Measurements from ENCODE around the gene FNDC3A. TPM values are rescaled to one million over a fixed set of nuclear protein-coding genes. Genes with fewer than 3 reads are reported as not detected.
"Not testable (repeated sequence)": the region's sequence is repeated elsewhere in the genome, so short reads cannot be mapped to it uniquely, and the experiment has no call there.

The FNDC3A gene
- total RNA-seq, 2 donors from 2014 or later = 42.8 to 49.2 TPM

- Mint-ChIP-seq H3K4me1 (peaks cover 20% of the 10 kb centered on the region), H3K27ac (no peak overlapping the region), H3K36me3 (ENCODE audit: low read depth) (peaks cover 3% of the 10 kb centered on the region), H3K27me3 (no peaks in the 10 kb centered on the region), H3K4me3 (no peak overlapping the region)
- no peaks in the 10 kb centered on the region for H3K9me3 ChIP-seq (ENCODE audit: control insufficient read depth, low read length, poor library complexity, severe bottlenecking)
- ATAC-seq = no peak
- no peak for DNase-seq
Observed at GRCh38 chr13:48985756-48986155, 10.0 kb downstream of the FNDC3A start.

DNA sequence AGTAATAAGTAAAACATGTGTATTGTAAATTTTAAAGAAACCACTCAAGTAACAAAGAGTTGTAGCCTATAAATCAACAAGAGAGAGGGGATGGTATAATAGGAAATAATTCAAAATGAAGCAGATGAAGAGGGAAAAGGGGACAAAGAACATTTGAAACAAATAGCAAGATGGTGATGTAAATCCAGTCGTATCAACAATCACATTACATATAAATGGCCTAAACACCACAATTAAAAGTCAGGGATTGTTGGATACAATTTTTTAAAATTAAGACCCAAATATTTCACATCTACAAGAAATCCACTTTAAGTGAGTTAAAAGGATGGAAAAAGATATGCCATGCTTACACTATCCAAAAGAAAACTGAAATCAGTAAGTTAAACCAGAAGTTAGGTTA lies 15.2 kb downstream of the FNDC3A start:
- no peak for DNase-seq

DNA sequence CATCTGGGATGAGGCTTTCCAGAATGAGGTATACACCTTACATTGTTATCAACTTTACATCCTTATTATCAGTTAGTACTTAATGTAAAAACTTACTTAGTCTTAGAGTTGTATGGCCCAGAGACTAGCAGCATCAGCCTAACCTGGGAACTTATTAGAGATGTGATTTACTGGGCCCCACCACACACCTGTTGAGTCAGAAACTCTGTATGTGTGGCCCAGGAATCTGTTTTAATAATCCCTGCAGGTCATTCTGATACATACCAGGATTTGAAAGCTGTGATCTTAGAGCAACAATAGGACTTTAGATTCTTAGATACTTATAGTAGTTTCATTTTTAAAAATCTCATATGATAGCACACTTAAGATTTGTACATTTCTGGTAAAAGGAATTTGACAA lies 17.4 kb downstream of the FNDC3A start:
- no peaks in the 10 kb centered on the region for H3K9me3 ChIP-seq (ENCODE audit: control insufficient read depth, low read length, poor library complexity, severe bottlenecking)
- no peak for ATAC-seq
- H3K4me3 Mint-ChIP-seq = no peak overlapping the region
- no peaks in the 10 kb centered on the region for H3K27me3 Mint-ChIP-seq
- peaks cover 7% of the 10 kb centered on the region for H3K36me3 Mint-ChIP-seq (ENCODE audit: low read depth)
- DNase-seq = no peak
- H3K27ac Mint-ChIP-seq = no peak overlapping the region
- H3K4me1 Mint-ChIP-seq = peaks cover 3% of the 10 kb centered on the region

More for the DNA sequence above, 15.2 kb downstream of the FNDC3A start:
- Mint-ChIP-seq H3K4me1 (peaks cover 5% of the 10 kb centered on the region), H3K4me3 (no peak overlapping the region), H3K27me3 (no peaks in the 10 kb centered on the region), H3K27ac (no peak overlapping the region), H3K36me3 (ENCODE audit: low read depth) (peaks cover 5% of the 10 kb centered on the region)
- no peak for ATAC-seq
- H3K9me3 ChIP-seq (ENCODE audit: control insufficient read depth, low read length, poor library complexity, severe bottlenecking) = no peaks in the 10 kb centered on the region

DNA sequence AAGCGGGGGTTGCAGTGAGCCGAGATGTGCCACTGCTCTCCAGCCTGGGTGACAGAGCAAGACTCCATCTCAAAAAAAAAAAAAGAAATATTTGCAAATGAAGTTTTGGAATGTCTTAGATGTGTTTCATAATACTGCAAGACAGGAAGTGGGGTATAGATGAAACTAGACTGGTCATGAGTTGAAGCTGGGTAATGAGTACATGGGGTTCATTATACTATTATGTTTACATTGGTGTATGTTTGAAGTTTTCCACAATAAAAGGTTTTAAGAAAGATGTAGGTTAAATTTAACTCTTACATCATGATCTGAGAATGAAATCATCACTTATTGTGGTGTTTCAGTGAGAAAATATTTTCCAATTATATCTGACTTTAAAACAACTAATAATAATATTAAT lies 19.0 kb downstream of the FNDC3A start:
- Mint-ChIP-seq H3K4me1 (no peaks in the 10 kb centered on the region), H3K27ac (no peak overlapping the region), H3K27me3 (no peaks in the 10 kb centered on the region), H3K36me3 (ENCODE audit: low read depth) (peaks cover 9% of the 10 kb centered on the region), H3K4me3 (no peak overlapping the region)
- DNase-seq (no peak), ATAC-seq (no peak)
- peaks cover 1% of the 10 kb centered on the region for H3K9me3 ChIP-seq (ENCODE audit: control insufficient read depth, low read length, poor library complexity, severe bottlenecking)

DNA sequence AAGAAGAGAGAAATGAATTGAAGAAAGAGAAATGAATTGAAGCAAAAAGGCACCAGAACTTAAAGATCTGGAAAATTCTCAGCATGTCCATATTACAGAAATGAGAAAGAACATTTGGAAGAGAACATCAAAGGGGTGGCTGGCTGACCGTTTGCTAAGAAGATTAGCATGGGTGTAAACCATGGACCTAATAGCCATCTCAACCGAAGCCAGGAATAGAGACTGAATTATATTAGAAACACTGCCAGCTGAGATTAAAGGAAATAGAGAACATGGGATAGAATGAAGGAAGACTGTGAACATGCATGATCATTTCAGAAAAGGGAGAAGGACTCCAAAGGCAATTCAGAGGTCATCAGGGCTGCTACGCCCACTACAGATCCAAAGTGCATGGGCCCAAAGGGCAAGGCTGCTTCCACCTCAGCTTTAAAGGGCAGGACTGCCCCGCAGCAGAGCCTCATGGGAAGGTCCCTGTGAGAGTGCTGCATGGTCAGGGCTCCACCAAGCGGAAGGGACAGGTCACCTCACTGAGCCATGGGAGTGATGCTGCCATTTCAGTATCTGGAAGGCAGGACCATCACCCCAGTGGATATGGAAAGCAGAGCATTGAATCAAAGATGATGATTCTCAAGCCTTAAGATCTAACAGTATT lies 23.1 kb downstream of the FNDC3A start:
- Mint-ChIP-seq H3K36me3 (ENCODE audit: low read depth) (peaks cover 9% of the 10 kb centered on the region), H3K4me3 (no peak overlapping the region), H3K4me1 (peaks cover 7% of the 10 kb centered on the region), H3K27ac (no peak overlapping the region), H3K27me3 (no peaks in the 10 kb centered on the region)
- H3K9me3 ChIP-seq (ENCODE audit: control insufficient read depth, low read length, poor library complexity, severe bottlenecking) = peaks cover 7% of the 10 kb centered on the region
- ATAC-seq = no peak
- no peak for DNase-seq

GRCh38 chr13:49000247-49000646 lies 24.5 kb downstream of the FNDC3A start:
- H3K4me1 Mint-ChIP-seq = peaks cover 8% of the 10 kb centered on the region
- no peak for ATAC-seq

DNA sequence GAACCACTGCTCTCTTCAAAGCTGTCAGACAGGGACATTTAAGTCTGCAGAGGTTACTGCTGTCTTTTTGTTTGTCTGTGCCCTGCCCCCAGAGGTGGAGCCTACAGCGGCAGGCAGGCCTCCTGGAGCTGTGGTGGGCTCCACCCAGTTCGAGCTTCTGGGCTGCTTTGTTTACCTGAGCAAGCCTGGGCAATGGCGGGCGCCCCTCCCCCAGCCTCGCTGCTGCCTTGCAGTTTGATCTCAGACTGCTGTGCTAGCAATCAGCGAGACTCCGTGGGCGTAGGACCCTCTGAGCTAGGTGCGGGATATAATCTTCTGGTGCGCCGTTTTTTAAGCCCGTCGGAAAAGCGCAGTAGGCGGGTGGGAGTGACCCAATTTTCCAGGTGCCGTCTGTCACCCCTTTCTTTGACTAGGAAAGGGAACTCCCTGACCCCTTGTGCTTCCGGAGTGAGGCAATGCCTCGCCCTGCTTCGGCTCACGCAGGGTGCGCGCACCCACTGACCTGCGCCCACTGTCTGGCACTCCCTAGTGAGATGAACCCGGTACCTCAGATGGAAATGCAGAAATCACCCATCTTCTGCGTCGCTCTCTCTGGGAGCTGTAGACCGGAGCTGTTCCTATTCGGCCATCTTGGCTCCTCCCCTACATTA lies 43.4 kb downstream of the FNDC3A start:
- not testable (repeated sequence) for H3K4me1 Mint-ChIP-seq; DNase-seq; H3K4me3 Mint-ChIP-seq; H3K9me3 ChIP-seq (ENCODE audit: control insufficient read depth, low read length, poor library complexity, severe bottlenecking); ATAC-seq; H3K27me3 Mint-ChIP-seq; H3K36me3 Mint-ChIP-seq (ENCODE audit: low read depth); H3K27ac Mint-ChIP-seq

More at GRCh38 chr13:49000247-49000646, 24.5 kb downstream of the FNDC3A start:
- no peak for DNase-seq
- Mint-ChIP-seq H3K27me3 (no peaks in the 10 kb centered on the region), H3K4me3 (no peak overlapping the region), H3K27ac (no peak overlapping the region), H3K36me3 (ENCODE audit: low read depth) (peaks cover 9% of the 10 kb centered on the region)
- peaks cover 7% of the 10 kb centered on the region for H3K9me3 ChIP-seq (ENCODE audit: control insufficient read depth, low read length, poor library complexity, severe bottlenecking)

GRCh38 chr13:49020328-49020727 lies 44.6 kb downstream of the FNDC3A start:
- H3K36me3 Mint-ChIP-seq (ENCODE audit: low read depth) = no peaks in the 10 kb centered on the region
- H3K4me3 Mint-ChIP-seq = no peak overlapping the region
- DNase-seq (no peak), ATAC-seq (no peak)
- H3K9me3 ChIP-seq (ENCODE audit: control insufficient read depth, low read length, poor library complexity, severe bottlenecking) = no peaks in the 10 kb centered on the region
- H3K27me3 Mint-ChIP-seq = no peaks in the 10 kb centered on the region
- H3K4me1 Mint-ChIP-seq = peaks cover 4% of the 10 kb centered on the region
- H3K27ac Mint-ChIP-seq = no peak overlapping the region

DNA sequence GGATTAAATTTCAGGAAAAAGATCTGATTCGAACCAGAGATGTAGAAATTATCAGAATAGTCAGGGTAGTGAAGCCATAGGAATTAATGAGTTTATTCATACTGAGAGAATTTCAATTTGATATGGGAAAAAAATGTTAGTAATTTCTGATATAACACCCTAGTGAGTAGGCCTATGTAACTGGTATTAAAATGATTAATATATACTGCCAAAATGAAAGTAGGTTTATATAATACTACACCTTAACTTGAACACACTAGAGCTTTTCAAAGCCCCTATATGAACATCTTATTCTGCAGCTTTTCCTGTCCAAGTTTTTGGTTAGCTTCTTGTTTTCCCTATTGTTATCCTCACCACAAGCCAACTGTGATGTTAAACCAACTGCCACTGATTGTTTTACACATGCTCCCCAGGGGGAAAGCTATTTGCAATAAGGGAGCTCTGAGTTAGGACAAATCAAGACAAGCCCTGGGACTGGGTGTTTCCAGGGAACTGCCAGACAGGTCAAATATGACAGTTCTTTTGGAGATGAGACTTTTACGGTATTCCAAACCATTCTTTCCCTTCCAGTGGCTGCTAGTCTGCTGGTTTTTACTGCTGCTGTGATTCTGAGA lies 45.3 kb downstream of the FNDC3A start:
- H3K36me3 Mint-ChIP-seq (ENCODE audit: low read depth) = no peaks in the 10 kb centered on the region
- H3K4me3 Mint-ChIP-seq = no peak overlapping the region
- no peaks in the 10 kb centered on the region for H3K27me3 Mint-ChIP-seq
- ATAC-seq = no peak
- no peaks in the 10 kb centered on the region for H3K9me3 ChIP-seq (ENCODE audit: control insufficient read depth, low read length, poor library complexity, severe bottlenecking)
- no peak overlapping the region for H3K27ac Mint-ChIP-seq
- DNase-seq = no peak
- peaks cover 4% of the 10 kb centered on the region for H3K4me1 Mint-ChIP-seq

GRCh38 chr13:49021953-49022352 lies 46.2 kb downstream of the FNDC3A start:
- H3K9me3 ChIP-seq (ENCODE audit: control insufficient read depth, low read length, poor library complexity, severe bottlenecking) = no peaks in the 10 kb centered on the region
- DNase-seq (no peak), ATAC-seq (no peak)
- Mint-ChIP-seq H3K4me3 (no peak overlapping the region), H3K4me1 (peaks cover 4% of the 10 kb centered on the region), H3K36me3 (ENCODE audit: low read depth) (no peaks in the 10 kb centered on the region), H3K27me3 (no peaks in the 10 kb centered on the region), H3K27ac (no peak overlapping the region)

- no peaks in the 10 kb centered on the region for H3K9me3 ChIP-seq (ENCODE audit: control insufficient read depth, low read length, poor library complexity, severe bottlenecking)
- Mint-ChIP-seq H3K36me3 (ENCODE audit: low read depth) (no peaks in the 10 kb centered on the region), H3K4me1 (peaks cover 4% of the 10 kb centered on the region), H3K27ac (no peak overlapping the region), H3K27me3 (no peaks in the 10 kb centered on the region), H3K4me3 (no peak overlapping the region)
- no peak for ATAC-seq
- DNase-seq = no peak
Observed at GRCh38 chr13:49022472-49023144, 46.9 kb downstream of the FNDC3A start.

DNA sequence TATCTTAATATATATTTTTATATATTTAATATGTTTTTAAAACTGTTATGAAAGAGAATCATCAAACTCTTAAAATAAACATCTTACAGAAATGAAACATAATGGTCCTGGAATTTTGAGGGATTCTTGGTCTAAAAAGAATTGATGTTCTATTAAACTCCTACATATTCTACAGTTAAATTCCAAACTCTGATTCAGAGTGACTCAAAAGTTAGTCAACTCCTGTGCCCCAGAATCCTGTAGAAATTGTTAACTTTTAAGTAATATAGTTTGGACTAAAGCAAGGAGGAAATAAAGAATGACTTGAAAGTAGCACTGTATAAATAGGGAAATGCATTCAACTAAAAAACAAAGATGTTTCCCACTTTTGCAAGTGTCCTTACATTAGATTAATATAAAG lies 47.7 kb downstream of the FNDC3A start:
- no peaks in the 10 kb centered on the region for H3K9me3 ChIP-seq (ENCODE audit: control insufficient read depth, low read length, poor library complexity, severe bottlenecking)
- no peak overlapping the region for H3K27ac Mint-ChIP-seq
- H3K4me1 Mint-ChIP-seq = peaks cover 4% of the 10 kb centered on the region
- ATAC-seq (no peak), DNase-seq (no peak)
- H3K4me3 Mint-ChIP-seq = no peak overlapping the region
- peaks cover 2% of the 10 kb centered on the region for H3K36me3 Mint-ChIP-seq (ENCODE audit: low read depth)
- no peaks in the 10 kb centered on the region for H3K27me3 Mint-ChIP-seq

DNA sequence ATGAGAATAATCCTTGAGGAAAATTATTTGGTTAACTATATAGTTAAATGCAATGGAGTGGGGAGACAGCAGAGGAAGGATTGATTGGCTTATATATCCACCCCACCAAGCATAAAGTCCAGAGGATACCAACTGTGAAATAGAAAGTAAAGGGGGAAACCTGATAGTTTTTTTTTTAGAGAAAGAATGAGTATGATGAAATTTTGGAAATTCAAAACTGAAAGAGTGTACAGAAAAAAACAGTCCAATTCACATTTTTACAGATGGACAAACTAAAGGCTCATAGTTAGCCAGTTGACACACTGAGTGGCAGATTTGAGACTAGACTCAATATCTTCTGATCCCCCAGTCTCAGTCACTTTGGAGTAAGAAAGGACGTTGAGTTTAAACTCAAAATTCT lies 51.1 kb downstream of the FNDC3A start:
- ATAC-seq = no peak
- no peaks in the 10 kb centered on the region for H3K27me3 Mint-ChIP-seq
- H3K9me3 ChIP-seq (ENCODE audit: control insufficient read depth, low read length, poor library complexity, severe bottlenecking) = no peaks in the 10 kb centered on the region
- no peak overlapping the region for H3K4me3 Mint-ChIP-seq
- peaks cover 2% of the 10 kb centered on the region for H3K36me3 Mint-ChIP-seq (ENCODE audit: low read depth)
- no peaks in the 10 kb centered on the region for H3K4me1 Mint-ChIP-seq
- H3K27ac Mint-ChIP-seq = no peak overlapping the region
- no peak for DNase-seq

Data from T-helper 17 cell (primary cell).